ENCODE measurements around the gene RPAP3.
A peak's percentile ranks its signal among the peaks of the same experiment; 100 is the strongest.
"Not testable (repeated sequence)": the region's sequence is repeated elsewhere in the genome, so short reads cannot be mapped to it uniquely, and the experiment has no call there.

RPAP3 gene

DNA sequence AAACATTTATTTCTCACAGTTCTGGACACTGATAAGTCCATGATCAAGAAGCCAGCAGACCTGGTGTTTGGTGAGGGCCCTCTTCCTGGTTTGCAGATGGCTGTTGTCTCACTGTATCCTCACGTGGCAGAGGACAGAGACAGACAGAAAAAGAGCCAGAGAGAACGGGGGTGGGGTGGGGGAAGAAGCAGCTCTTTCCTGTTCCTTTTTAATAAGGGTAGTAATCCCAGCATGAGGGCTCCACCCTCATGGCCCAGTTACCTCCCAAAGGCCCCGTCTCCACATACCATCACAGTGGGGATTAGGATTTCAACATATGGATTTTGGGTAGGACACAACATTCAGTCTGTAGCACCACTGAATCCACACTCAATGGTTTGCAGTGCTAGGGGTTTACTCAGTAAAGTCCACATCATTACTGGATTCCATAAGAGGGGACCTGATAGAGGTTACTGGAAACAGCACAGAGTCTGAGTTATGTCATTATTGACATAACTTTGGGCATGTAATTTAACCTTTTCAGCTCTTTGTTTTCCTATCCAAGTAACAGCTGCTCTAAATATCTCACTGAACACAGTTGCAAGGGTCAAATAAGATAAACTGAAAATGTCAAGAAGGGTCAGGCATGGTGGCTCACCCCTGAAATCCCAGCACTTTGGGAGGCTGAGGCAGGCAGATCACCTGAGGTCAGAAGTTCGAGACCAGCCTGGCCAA is 53.2 kb downstream of the RPAP3 start:
- DNase-seq = peak; percentile 60

DNA sequence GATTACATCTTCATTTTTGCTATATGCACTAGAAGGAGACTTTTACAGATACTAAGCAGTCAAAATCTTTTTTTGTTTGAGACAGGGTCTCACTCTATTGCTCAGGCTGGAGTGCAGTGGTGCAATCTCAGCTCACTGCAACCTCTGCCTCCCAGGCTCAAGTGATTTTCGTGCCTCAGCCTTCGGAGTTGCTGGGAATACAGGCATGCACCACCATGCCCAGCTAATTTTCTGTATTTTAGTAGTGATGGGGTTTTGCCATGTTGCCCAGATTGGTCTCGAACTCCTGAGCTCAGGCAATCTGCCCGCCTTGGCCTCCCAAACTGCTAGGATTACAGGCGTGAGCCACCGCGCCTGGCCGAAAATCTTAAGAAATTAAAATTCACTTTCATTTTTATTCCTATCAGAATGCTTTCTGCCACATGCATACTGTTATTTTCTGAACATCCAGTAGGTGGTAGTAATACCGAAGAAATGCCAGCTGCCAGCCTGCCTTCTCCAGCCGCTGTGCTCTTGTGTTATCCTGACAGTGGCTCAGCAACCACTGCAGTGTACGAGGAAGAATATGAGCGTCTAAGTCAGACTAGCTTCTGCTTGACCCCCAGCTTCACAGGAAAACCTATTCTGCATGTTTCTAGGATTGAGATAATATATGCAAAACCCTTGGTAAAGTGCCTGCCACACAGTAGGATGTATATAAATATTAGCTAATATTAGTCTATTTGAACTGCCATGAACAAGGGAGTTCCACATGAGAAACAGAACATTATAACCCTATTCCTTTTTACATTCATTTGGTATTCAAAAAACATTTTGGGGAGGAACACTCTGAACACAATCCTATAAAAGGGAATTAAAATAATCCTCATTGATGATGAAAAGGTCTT is 54.2 kb downstream of the RPAP3 start:
- DNase-seq = peak; percentile 82

DNA sequence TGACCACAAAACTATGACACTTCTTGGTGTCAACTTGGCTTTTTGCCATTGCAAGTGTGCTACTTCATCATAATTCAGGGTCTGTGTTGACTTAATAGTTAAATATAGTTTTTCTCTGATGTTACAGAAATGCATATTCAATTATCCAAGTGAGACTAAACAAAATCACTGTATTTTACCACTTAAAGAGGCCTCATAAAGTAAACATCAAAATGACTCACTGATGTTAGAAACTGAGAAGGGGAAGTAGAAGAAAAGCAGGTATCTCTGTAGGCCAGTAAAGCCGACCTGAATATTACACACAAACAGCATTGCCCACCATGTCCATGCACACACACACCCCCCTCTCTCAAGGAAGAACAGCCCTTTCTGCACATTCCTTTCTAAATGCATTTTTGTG is 55.4 kb downstream of the RPAP3 start:
- peak; percentile 7 for DNase-seq

DNA sequence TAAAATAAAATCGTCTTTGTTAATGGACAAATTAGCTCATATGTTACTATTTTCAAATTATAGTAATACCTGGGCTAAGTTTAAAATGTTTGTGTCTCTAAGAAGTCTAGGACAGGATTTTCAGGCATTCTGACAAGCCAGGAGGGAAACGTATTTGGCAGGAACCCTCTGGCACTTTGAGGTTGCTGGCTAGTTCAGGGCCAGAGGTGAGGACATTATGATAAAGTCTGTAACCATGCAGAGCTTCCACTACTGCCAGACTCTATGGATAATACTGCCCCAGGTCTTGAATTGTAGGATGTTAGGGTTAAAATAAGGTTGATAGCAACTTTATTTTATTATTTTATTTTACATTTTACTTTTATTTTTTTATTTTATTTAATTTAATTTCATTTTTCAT is 56.4 kb downstream of the RPAP3 start:
- no peak for DNase-seq

DNA sequence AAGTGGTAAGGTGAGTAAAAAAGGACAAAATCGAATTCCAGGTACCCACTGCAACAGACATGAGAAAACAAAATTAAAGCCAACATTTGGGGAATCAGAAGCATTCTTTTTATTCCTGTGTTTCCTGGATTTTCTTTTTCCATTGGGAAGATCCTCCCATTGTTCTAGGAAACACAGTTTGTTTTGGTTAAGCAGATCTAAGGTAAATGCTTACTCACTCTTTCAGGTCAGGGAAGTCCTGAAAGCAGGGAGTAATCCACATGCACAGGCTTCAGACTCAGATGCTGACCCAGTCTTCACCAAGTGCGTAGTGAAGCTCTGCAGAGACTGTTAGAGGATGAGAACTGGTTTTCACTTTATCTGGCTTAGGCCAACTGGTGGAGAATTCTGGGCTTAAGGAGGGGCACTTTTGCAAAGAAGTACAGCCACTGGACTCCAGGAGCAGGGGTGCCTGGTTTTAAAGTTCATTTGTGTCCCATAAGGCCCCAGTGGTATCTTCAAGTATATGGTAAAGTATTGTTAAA is 57.7 kb downstream of the RPAP3 start:
- no peak for DNase-seq

DNA sequence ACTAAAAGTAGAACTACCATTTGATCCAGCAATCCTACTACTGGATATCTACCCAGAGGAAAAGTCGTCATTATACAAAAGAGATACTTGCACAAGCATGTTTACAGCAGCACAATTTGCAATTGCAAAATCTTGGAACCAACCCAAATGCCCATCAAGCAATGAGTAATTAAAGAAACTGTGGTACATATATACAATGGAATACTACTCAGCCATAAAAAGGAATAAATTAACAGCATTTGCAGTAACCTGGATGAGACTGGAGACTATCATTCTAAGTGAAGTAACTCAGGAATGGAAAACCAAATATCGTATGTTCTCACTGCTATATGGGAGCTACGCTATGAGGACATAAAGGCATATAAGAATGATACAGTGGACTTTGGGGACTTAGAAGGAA is 63.5 kb downstream of the RPAP3 start:
- DNase-seq = not testable (repeated sequence)

DNA sequence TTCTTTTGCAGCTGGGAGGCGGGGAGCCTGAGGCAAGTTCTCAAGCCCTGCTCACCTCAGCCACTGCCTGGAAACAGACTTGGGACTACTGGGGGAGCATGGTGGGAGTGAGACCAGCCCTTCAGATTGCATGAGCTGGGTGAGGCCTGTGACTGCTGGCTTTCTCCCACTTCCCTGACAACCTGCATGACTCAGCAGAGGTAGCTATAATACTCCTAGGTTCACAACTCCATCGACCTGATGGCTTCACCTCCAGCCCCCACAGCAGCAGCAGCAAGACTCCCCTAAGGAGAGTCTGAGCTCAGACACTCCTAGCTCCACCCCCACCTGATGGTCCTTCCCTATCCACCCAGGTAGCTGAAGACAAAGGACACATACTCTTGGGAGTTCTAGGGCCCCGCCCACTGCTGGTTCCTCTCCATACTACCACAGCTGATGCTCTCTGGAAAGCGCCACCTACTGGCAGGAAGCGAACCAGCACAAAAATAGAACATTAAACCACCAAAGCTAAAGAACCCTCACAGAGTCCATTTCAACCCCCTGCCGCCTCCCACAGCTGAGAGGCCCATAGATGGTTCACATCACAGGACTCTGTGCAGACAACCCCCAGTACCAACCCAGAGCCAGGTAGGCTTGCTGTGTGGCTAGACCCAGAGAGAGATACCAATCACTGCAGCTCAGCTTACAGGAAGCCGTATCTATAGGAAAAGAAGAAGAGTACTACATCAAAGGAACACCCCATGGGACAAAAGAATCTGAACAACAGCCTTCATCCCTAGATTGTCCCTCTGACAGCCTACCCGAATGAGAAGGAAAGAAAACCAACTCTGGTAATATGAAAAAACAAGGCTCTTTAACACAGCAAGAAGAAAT is 68.7 kb downstream of the RPAP3 start:
- peak; percentile 33 for DNase-seq

DNA sequence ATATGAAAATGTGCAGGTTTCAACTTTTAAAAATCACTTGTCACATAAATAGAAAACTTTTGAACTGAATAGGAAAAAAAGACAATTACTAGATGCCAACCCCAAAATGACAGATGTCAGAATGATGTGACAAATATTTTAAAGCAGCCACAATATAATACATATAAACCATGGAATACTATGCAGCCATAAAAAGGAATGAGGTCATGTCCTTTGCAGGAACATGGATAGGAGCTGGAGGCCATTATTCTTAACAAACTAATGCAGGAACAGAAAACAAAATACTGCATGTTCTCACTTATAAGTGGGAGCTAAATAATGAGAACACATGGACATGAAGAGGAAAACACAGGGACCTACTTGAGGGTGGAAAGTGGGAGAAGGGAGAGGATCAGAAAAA is 70.1 kb downstream of the RPAP3 start:
- not testable (repeated sequence) for DNase-seq

DNA sequence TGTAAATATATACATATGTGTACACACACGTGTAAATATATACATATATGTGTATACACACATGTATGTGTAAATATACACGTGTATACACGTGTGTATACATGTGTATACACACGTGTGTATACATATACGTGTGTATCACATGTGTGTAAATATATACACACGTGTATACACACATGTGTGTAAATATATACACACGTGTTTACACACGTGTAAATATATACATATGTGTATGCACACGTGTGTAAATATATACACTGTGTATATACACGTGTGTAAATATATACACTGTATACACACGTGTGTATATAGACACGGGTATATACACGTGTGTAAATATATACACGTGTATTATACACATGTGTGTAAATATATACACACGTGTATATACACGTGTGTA is 71.7 kb downstream of the RPAP3 start:
- DNase-seq = no peak

DNA sequence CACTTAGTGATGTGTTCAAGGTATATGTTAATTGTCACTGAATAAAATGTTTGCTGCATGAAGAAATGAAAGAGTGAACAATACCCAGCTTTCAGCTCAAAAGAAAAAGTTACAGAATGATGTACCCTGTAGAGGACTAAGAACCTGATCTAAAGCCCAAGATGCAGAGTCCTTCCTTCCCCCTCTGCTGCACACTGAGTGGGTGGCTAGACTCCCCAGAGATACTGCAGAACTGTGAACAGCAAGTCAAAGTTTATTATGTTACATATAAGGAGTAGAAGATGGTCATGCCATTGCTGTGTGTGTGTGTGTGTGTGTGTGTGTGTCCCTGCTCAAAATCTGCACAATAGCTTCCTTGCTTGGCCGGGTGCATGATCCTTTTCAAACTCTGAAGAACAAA is 83.9 kb downstream of the RPAP3 start:
- DNase-seq = no peak

DNA sequence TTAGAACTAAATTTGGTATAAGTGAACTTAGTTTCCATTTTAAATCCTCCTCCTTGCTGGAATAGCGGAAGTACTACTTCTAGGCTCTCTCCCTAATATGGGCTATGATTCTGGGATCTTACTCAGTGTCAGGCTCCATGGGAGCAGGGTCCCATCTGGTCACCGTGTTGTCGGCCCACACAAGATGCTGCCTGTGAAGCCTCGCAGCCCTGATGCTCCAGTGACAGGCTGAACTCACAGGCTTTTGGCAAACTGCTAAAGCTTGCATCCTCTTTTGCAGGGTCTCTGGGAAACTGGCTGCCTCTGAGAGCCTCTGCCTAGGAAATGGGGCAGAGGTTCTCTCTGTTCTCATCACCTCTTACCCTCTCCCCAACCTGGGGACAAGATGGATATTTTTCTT is 88.4 kb downstream of the RPAP3 start:
- no peak for DNase-seq

DNA sequence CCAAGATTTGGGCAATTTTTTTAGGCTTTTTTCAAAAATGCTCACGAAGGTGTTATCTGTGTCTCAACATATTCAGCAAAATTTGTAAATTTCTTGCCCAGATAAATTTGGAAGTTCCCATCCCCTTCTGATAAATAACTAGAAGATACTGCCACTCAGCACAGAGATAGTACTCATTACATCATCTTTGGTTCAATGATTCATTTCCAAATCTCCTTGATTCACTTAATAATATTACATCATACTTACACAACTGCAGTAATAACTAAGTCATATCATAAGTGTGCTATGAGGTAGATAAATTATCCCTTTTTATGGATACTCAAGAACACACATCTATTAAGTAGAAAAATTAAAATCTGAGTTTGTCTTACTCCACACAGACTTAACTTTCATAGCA is 89.4 kb downstream of the RPAP3 start:
- DNase-seq = peak; percentile 29

DNA sequence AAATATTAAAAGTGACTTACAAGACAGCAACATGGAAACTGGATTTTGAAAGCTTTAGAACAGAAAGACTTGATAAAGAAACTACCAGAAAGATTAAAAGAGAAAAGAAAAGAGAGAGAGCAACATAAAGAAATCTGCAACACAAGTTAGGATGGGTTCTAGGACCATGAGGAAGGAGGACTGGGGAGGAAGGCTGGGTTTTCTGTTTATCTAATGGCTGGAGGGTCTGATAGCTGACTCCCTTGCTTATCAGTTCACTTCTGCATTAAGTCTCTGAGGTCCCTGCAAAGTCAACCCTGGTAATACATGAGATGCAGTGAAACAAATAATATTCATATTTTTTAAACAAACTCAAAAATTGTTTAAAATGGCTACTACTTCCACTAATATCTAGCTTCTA is 90.1 kb downstream of the RPAP3 start:
- no peak for DNase-seq

DNA sequence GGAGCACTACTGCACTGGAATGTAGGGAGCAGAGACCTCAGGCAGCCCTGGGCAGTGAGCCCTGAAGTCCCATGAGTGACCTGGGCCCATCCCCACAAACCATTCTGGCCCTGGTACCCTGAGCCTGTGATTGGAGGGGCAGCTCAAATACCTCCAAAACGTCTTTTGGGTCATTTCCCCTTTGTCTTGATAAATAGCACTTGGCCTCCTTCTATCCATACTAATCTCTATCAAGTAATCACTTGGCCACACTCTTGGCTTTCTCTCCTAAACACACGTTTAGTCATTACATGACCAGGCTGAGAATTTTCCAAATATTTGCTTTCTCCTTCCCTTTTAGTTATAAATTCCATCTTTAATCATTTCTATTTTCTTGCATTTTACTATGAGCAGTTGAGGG is 91.3 kb downstream of the RPAP3 start:
- no peak for DNase-seq

DNA sequence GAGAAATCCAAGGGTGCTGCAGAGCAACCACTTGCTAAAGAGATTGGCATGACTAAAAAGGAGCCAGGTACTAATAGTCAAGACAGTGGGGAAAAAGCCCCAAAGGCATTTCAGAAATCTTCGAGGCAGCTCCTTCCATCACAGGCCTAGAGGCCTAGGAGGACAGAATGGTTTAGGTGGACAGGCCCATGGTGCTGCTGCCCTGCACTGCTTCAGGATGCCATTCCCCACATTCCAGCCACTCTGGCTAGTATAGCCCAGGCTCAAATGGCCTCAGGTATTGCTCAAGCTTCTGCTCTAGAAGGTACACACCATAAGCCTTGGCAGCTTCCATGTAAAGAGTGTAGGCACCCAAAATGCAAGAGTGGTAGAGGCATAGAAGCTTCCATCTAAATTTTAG is 92.9 kb downstream of the RPAP3 start:
- no peak for DNase-seq

DNA sequence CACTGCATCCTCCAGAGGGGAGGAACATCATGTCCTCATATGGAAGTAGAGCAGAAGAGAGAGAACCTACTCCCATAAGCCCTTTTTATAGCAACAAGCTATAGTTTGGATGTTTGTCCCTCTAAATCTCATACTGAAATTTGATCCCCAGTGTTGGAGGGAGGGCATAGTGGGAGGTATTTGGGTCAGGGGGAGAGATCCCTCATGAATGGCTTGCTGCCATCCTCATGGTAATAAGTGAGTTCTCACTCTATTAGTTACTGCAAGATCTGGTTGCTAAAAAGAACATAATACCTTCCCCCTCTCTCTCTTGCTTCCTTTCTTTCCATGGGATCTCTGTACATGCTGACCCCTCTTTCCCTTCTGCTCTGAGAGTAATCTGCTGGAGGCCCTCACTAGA is 93.9 kb downstream of the RPAP3 start:
- no peak for DNase-seq

All from suppressor macrophage treated with lipopolysaccharide for 4 hours (primary cell).